Activated T-cell treated with anti-CD3 and anti-CD28 coated beads for 24 hours (primary cell): ENCODE measurements around the gene PRSS50.
"Not testable (repeated sequence)": the region's sequence is repeated elsewhere in the genome, so short reads cannot be mapped to it uniquely, and the experiment has no call there.

ENCODE experiments used
- DNase-seq: peaks from one replicate; pipeline ENCODE4 v3.0.0-alpha.2; 2020; ENCODE audit warnings: low read depth

Gene PRSS50, protein sequence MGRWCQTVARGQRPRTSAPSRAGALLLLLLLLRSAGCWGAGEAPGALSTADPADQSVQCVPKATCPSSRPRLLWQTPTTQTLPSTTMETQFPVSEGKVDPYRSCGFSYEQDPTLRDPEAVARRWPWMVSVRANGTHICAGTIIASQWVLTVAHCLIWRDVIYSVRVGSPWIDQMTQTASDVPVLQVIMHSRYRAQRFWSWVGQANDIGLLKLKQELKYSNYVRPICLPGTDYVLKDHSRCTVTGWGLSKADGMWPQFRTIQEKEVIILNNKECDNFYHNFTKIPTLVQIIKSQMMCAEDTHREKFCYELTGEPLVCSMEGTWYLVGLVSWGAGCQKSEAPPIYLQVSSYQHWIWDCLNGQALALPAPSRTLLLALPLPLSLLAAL

DNA sequence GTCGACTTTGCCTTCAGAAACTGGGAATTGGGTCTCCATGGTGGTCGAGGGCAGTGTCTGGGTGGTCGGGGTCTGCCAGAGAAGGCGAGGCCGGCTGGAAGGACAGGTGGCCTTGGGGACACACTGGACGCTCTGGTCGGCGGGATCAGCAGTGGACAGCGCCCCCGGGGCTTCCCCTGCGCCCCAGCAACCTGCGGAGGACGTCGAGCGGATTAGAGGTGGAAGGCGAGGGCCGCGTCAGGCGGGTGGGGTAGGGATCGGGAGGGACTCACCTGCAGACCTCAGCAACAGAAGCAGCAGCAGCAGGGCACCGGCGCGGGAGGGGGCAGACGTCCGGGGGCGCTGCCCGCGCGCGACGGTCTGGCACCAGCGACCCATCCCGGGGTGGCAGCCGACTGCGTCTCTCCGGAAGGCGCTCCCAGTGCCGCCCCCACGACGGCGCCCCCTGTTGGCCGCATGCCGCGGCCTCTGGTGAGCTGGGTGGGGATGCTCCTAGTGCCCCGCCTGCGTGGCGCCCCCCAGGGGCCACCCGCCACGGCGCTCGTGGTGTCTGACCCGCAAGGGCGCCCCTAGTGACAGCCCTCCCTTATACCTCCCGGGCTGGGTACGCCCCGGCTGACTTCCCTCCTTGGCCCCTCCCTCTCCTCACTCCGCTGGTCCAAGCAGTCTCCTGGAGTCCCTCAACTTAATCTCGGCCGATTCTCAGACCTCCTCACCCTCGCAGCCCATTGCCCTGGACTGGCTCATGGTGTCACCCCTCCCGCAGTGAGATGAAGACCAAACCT is at the start of gene PRSS50:
Gene PRSS50, minus strand, starts transcription at position 423 of the 785 bp plus-strand sequence. Its CDS starts 45 bp downstream, at position 378.
- DNase-seq = no peak

DNA sequence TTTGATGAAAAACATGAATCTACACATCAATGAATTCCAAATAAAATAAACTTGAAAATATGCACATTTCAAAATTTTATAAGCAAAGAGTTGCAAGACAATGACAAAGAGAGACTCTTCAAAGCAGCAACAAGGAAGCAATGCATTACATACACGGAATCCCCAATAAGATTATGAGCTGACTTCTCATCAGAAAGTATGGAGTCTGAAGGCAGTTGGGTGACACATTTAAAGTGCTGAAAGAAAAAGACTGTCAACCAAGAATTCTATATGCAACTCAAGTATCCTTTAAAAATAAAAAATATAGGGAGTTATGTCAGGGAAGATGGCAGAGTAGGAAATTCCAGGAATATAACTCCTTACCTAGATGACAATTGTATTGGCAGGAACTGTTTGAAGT is 46.5 kb upstream of the PRSS50 start:
- DNase-seq = no peak

DNA sequence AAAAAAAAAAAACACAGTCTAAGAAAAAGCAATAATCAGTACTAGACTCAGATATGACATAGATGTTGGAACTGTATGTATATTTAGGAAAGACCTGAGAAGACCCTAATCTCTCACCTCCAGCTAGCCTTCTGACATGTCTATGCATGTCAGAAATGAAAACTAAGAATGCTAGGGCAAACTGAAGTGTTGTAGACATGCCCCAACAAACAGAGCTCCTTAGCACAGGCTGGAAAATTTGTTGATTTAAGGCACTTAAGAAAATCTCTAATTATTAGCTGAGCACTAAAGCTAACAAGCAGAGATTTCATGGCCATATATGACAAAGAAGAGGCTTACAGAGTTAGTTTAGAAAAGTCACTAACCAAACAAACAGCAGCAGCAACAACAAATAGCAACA is 45.5 kb upstream of the PRSS50 start:
- no peak for DNase-seq

DNA sequence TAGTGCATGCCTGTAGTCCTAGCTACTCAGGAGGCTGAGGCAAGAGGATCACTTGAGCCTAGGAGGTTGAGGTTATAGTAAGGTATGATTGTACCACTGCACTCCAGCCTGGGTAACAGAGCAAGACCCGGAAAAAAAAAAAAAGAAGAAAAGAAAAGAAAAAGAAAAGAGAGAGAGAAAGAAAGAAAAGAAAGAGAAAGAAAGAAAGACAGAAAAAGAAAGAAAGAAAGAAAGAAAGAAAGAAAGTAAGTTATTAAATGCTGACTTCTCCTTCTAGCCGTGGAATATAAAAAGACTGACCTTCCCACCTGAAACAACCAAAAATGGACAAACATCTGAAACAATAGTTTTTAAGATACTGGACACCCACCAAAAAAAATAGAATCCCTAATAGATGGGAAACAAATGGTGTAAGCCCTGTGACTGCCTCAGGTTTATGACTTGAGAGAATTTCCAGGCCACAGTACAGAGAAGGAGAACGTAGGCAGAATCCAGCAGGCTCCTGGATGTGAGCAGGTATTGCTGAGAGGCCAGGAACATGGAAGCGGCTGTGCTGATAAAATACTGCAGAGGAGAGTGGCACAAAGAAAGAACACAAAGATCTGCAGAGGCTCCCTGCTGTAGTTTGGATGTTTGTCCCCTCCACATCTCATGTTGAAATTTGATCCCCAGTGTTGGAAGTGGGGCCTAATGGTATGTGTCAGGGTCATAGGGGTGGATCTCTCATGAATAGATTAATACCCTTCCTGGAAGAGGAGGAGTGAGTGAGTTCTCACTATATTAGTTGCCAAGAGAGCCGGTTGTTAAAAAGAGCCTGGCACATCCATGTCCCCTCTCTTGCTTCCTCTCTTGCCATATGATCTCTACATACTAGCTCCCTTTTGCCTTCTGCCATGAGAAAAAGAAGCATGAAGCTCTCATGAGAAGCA is 41.8 kb upstream of the PRSS50 start:
- no peak for DNase-seq

DNA sequence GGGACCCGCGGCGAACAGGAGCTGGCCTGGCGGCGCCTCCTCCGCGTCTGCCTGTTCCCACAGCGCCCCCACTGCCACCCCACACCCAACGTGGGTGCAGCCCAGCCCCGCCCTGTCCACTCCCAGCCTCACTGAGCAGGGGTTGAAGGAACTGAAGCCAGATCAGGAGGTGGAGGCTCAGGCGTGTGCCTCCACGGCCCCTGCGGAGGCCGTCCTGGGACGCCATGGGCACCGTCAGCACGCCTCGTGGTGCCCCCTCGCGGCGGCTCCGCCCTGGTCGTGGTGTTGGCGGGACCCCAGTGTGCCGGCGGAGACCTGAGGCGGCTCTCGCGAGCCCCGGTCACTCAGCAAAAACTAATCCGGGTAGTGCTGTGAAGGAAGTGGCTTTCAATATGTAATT is 39.0 kb upstream of the PRSS50 start:
- DNase-seq = no peak

DNA sequence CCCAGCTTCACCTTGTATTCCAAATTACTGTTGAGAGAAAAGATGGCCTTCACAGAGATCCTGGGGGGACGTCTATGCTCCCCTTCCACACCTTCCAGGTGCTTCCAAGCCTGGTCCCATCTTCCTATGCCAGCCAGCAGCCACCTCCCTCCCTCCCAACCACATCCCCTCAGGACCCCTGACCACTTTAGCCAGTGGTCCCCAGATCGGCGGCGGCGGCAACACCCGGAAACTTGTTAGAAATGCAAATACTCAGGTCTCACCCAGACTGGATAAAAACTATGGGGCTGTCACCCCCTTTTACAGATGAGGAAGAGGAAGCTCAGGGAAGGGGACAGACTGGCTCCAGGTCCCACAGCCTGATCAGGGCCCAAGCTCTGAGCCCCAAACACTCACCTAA is 38.0 kb upstream of the PRSS50 start:
- no peak for DNase-seq

DNA sequence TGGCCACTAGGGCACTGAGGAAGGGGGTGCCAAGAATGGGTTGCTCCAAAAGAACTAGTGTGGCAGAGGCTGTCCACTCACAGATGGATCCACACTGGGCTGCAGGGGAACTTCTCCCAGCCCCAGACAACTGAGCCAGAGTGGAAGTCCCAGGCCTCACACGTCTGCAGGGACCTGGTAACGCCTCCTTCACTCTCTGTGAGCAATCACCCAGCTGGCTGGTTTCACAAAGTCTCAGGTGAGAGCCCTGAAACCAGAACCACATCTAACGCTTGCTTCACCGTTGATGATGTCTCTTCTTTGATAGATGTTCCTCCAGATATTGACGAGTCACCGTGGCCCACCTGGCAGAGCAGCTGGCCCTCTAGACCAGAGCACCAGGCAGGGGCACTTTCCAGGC is 35.5 kb upstream of the PRSS50 start:
- peak; percentile 10 for DNase-seq

DNA sequence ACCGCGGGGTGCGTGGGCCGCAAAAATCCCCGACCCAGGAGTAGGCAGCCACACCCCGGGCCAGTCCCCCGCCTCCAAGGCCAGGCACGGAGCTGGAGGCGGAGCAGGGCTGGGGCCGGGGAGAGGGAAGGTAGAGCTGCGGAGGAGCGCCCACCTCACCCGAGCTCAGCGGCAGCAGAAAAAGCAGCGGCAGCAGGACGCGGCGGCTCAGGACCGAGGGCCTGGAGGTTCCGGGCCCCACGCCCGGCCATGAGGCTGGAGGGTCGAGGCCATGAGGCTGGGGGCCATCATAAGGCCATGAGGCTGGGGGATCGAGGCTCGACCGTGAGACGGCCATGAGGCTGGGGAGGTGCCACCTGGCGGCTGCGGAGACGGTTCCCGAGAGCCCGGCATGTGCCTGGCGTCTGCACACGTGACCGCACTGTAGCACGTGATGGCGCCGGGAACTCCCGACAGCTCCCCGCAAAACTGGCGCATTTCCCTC is 32.9 kb upstream of the PRSS50 start:
- no peak for DNase-seq

DNA sequence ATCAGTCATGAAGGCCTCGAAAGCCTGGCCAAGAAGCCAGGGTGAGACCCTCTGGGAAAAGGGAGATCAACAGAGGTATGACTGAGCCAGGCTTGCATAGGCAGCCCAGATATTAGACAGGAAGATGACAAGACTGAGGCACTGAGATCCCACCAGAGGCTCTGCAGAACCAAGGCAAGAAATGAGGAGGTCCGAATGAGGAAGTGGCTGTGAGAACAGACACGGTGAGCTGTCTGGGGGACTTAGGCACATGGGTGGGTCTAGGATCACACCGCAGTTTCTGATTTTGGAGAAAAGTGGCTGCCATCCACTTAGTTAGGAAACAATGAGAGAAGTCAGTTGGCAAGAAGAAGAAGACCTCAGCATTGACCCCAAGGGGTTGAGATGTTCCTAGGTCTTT is 31.5 kb upstream of the PRSS50 start:
- DNase-seq = no peak

DNA sequence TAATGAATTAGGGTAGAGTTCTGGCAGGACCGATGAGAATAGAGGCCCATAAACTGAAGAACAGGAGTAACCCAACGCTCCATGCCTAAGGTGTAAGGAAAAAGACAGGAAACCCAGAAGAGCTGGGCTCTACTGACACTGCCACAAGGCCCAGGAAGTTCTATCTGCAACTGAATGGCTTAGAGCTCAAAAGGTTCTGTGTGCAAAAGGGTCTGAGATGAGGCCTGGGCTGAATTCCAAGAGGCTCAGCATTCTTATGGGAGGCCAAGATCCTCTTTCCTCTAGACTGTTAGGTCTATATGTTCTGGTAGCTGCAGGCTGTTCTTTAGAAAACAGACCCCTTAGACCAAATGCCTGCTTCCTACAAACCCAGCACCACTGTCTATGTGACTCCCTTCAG is 30.5 kb upstream of the PRSS50 start:
- DNase-seq = no peak

DNA sequence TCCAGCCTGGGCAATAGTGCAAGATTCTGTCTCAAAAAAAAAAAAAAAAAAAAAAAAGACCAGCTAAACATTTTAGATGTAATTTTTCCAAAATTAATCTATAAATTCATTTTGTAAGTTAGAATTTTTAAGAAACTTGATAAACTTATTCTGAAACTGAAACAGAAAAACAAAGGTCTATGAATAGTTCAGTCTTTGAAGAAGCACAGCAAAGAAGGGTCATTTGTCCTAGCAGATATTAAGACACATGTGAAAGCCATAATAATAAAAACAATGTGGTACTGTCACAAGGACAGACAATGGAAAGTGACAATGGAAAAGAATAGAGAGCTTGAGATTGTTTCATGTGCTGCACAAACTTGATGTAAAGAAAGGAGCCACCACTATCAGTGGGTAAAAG is 29.0 kb upstream of the PRSS50 start:
- DNase-seq = no peak

DNA sequence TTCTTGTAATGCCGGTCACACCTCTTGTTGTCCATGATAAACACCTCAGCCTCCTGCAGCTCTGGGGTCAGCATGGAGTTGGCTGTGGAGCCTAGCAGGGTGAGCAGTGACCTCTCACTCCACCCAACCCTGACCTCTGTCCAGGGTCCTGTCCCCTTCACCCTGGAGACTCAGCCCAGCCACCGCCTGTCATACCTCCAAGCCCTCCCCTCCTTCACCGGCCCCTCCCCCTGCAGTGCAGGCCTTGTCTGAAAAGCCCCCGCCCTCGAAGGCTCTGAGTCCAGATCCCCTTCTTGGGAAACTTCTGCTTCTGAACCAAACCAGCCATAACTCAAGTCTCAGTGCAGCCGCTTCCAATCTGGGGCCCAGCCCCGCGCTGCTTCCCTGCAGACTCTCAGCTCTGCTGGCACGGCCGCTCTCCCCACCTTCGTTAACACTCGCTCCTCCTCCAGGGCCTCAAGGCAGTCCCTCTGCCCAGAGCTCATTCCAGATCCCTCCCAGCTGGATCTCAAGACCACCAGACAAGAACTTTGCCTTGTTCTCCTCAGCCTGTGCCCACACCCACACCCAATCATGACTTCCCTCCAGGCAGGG is 25.4 kb upstream of the PRSS50 start:
- DNase-seq = no peak

DNA sequence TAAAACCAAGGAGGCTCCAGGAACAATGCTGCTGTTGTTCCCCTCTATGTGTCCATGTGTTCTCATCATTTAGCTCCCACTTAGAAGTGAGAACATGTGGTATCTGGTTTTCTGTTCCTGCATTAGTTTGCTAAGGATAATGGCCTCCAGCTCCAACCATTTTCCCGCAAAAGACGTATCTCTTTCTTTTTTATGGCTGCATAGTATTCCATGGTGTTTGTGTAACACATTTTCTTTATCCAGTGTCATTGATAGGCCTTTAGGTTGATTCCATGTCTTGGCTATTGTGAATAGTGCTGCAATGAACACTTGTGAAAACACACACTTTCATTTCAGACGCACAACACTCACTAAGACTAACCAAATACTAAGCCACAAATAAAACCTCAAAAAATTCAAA is 21.9 kb upstream of the PRSS50 start:
- not testable (repeated sequence) for DNase-seq

DNA sequence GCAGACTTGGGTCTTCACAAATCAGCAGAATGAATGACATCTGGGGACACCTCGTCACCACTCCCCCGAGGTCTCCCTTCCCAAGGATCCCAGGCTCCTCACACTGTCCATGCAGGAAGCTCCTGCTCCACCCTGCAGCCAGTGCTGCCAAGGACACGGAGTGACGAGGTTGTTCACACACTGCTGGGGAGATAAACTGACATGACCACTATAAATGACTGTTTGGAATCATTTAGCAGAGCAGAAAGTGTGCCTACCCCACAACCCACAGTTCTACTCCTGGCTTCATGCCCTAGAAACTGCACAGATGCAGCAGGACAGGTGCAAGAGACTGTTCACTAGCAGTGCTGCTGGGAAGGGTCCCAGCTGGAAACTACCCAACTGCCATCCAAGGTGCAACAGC is 19.7 kb upstream of the PRSS50 start:
- DNase-seq = no peak

DNA sequence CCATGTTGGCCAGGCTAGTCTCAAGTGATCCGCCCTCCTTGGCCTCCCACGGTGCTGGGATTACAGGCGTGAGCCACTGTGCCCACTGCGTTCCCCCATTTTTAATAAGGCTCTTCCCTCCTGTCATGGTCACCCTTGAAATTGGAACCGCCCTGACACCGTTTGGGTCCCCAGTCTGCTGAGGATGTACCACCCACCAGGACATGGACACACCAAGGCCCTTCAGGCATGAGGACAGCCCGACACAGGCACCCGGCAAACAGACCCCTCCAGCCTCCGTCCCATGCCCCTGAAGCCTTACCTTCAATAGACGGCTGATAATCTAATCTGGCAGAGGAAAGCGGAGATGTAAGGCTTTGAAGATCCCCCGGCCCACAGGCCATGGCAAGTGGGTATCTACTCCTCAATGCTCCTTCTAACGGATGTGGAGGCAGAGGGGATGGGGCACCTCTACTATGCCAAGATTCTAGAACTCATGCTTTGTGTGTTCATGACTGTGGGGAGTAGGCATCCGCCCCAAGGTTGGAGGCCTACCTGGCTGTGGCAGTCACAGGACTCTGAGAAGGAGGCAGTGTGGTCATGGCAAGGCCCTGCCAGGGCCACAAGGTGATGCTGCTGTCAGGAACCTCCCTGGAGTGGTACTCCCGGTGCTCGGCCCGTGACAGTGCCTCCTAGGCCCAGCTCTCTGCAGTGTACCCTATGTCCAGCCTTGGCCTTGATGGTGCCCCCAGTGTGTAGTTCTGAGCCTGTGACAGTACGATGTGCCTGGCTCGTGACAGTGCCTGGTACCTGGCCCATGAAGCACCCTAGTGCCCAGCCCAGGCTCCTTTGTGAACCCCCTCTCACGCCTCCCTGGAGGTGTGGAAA is 18.6 kb upstream of the PRSS50 start:
- no peak for DNase-seq

DNA sequence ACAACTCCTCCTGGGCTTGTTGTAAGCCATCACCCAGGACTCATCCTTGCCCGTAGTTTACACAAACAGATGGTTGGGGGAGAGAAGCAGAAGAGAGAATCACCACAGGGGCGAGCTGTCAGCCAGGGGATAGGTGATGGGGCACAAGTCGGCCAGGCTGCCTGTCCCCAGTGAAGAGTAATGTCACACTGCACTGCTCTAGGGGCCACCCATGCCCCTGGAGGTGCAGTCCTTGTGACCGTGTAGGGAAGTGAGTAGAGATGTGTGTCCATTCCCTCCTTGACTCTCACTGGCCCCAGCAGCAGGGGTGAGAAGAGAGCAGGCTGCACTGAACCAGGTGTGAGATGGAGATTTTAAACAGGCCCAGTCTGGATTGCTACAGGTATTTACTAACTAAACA is 17.1 kb upstream of the PRSS50 start:
- no peak for DNase-seq

DNA sequence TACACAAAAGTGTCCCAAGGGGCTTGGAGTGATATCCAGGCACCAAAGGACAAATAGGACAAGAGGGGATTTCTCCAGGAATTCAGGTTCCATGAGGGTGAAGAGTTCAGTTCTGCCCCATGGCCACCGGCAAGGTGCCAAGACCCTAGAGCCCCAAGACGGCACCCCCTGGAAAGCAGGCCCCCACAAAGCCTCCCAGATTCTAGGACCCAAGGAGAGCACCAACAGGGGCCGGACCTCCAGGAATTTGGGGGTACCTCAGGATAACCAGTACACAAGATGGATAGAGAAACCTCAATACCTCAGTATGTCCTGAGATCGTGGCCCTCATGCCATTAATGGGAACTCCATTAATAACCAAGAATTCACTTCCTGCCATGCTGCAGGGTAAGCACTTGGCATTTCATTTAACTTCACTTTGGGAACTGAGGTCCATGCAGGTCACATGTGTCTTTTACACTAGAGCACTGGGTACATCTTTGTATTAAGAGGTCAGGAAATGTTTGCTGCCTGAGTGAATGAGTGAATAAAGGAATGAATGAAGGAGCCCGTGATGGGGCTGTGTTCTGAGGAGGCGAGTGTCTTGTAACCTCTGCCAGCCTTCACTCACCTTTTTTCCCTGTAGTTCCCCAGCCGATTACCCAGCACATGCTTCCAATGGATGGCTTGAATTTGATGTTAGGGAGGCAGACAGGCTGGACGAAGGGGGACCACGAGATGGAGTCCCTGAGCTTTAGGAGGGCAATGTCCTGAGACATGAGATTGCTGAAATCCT is 15.5 kb upstream of the PRSS50 start:
- no peak for DNase-seq

DNA sequence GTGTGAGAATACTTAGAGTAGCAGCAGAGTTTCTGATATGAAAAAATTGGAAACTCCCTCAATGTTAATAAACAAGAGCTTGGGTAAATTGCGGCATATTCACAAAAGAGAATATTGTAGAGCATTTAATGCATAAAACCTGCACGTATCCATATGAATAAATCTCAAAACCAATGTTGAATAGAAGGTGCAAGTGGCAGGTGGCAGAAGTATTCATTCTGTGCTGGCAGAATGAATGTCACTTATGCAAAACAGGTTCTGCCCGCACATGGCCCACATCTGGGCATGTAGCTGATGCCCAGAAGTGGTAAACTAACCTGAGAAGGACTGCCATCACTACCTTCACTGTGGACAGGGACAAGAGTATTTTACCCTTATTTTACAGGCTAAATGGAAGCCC is 14.1 kb upstream of the PRSS50 start:
- no peak for DNase-seq

DNA sequence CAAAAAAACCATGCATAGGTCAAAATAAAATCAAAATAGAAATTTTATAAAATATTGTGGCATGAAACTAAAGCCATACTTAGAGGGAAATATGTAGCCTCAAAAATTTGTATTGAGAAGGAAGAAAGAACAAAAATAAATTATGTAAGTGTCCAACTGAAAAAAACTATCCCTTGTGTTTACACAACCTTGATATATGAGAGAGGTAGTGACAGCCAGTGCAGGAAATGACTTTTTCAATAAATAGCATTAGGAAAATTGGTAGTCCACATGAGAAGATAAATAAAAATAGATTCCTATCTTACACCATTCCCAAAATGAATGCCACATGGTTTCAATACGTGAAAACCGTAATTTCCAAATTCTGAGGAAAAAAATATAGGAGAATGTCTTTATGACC is 13.2 kb upstream of the PRSS50 start:
- no peak for DNase-seq

DNA sequence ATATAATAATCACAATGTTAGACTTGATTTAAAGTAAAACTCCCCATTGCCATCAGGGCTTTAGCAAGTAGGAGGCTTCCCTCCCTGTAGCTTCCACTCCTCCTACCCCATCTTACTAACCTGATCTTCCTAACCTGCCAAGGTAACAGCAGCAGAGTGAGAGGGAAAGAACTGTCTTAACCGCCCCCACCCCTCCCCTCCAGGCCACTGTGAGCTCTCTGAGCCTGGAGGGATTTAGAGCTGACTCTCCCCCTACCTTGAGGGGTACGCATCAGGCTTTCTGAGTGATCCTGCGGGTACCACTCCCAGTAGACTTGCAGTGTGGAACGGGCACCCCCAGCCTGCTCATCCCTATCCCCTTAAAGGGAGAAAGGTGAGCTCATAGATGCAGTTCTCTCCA is 11.4 kb upstream of the PRSS50 start:
- DNase-seq = no peak
